ENCODE measurements around the gene SARS1. TPM values are rescaled to one million over a fixed set of nuclear protein-coding genes. Genes with fewer than 3 reads are reported as not detected.

The SARS1 gene
- total and polyA plus RNA-seq, 5 donors: 84.5 to 146 (median 134) TPM

- WGBS: 91% methylated on average over 69 of the region's 69 CpGs
- Histone ChIP-seq H3K4me1 (ENCODE audit: control insufficient read depth, insufficient read depth, low read length) (peaks cover 15% of the 10 kb centered on the region), H3K27ac (ENCODE audit: low read length) (no peak overlapping the region), H3K27me3 (ENCODE audit: control insufficient read depth, insufficient read depth) (no peaks in the 10 kb centered on the region), H3K9me3 (ENCODE audit: control insufficient read depth, low read length) (no peaks in the 10 kb centered on the region), H3K4me3 (ENCODE audit: low read length) (no peak overlapping the region)
- DNase-seq: peak in 2 of 3 donors; percentile 55 to 61
- no peak for ATAC-seq
- intact Hi-C loops (cut with DNase I): no loop called here
Observed at GRCh38 chr1:109258481-109259466, 45.1 kb downstream of the SARS1 start.

DNA sequence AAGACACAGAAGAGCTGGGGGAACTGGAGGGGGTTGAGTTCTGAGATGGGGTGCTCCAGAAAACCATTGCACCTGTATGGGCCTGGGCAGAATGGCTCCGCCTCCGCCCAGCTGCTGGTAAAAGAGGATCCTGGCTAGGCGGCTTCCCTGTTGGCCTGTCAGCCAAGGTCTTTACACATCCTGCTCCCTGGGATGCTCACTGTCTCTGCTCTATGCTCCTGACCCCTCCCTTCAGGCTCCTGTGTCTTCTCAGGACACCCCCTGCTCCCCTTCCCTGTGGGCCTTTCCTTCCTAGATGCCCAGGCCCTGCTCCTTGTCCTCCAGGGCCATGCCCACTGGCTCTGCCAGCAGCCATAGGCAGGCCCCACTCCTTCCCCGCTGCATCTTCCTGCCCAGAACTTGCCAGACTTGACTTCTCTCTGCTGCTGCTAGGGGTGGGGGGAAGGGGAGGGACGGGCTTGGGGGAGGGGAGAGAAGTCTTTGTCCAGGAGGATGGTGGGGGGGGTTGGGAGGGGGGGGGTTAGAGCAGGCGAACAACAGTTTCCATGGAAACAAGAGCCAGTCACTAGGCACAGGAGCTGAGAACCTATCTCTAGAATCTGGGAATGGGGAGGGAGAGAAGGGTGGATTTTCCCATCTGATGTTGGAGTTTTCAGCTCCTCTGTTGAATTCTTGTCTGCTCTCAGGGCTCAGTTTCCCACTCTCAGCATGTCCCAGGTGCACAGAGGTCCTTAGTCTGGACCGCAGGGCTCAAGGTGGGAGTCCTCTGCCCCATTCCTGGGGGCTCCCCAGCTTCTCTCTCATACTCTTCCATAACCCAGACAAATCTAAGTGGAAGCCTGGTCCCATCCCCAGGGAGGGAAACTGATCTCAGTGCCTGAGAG is 46.2 kb downstream of the SARS1 start:
- intact Hi-C loops (cut with DNase I): loop anchor here in 2 of 4 donors (5.0 kb wide), 2 partner anchors 137 to 272 kb away; partner anchors contain the start of gene SORT1 (in 1 of the 2)
- Histone ChIP-seq H3K9me3 (ENCODE audit: control insufficient read depth, low read length) (no peaks in the 10 kb centered on the region), H3K27me3 (ENCODE audit: control insufficient read depth, insufficient read depth) (no peaks in the 10 kb centered on the region), H3K4me1 (ENCODE audit: control insufficient read depth, insufficient read depth, low read length) (peaks cover 6% of the 10 kb centered on the region), H3K4me3 (ENCODE audit: low read length) (no peak overlapping the region), H3K27ac (ENCODE audit: low read length) (no peak overlapping the region)
- WGBS: 79% methylated on average over 7 of the region's 7 CpGs
- ATAC-seq (no peak), DNase-seq (no peak)

- 89% methylated on average over 16 of the region's 16 CpGs for WGBS
- H3K27ac ChIP-seq (ENCODE audit: low read length): no peak overlapping the region
- H3K4me3 ChIP-seq (ENCODE audit: low read length): no peak overlapping the region
- intact Hi-C loops (cut with DNase I): loop anchor here in 2 of 4 donors (5.0 kb wide), 2 partner anchors 136 to 271 kb away; partner anchors contain the start of gene SORT1 (in 1 of the 2)
- H3K9me3 ChIP-seq (ENCODE audit: control insufficient read depth, low read length): no peaks in the 10 kb centered on the region
- ATAC-seq: no peak
- H3K27me3 ChIP-seq (ENCODE audit: control insufficient read depth, insufficient read depth): no peaks in the 10 kb centered on the region
- peak in 1 of 3 donors; percentile 18 for DNase-seq
- no peaks in the 10 kb centered on the region for H3K4me1 ChIP-seq (ENCODE audit: control insufficient read depth, insufficient read depth, low read length)
Observed at GRCh38 chr1:109261006-109261405, 47.3 kb downstream of the SARS1 start.

DNA sequence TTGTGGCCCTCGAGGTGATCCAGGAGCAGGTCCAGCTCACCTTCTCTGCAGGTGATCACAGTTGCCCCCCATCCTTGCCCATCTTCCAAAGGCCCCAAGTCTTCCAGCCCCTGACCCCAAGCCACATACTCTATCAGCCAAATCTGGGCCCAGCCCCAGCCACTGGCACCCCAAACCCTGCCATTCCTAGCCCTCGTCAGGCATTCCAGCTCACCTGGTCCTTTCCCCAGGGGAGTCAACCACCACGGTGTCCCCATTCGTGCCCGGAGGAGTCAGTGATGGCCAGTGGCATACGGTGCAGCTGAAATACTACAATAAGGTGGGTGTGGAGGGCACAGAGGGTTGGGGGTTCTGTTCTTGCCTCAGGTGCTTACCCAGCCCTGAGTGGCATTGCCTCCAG is 47.9 kb downstream of the SARS1 start:
- 86% methylated on average over 6 of the region's 6 CpGs for WGBS
- Histone ChIP-seq H3K9me3 (ENCODE audit: control insufficient read depth, low read length) (no peaks in the 10 kb centered on the region), H3K4me1 (ENCODE audit: control insufficient read depth, insufficient read depth, low read length) (no peaks in the 10 kb centered on the region), H3K27ac (ENCODE audit: low read length) (no peak overlapping the region), H3K27me3 (ENCODE audit: control insufficient read depth, insufficient read depth) (no peaks in the 10 kb centered on the region), H3K4me3 (ENCODE audit: low read length) (no peak overlapping the region)
- ATAC-seq (no peak), DNase-seq (peak in 1 of 3 donors; percentile 24)
- intact Hi-C loops (cut with DNase I): loop anchor here in 2 of 4 donors (5.0 kb wide), 2 partner anchors 136 to 271 kb away; partner anchors contain the start of gene SORT1 (in 1 of the 2)

DNA sequence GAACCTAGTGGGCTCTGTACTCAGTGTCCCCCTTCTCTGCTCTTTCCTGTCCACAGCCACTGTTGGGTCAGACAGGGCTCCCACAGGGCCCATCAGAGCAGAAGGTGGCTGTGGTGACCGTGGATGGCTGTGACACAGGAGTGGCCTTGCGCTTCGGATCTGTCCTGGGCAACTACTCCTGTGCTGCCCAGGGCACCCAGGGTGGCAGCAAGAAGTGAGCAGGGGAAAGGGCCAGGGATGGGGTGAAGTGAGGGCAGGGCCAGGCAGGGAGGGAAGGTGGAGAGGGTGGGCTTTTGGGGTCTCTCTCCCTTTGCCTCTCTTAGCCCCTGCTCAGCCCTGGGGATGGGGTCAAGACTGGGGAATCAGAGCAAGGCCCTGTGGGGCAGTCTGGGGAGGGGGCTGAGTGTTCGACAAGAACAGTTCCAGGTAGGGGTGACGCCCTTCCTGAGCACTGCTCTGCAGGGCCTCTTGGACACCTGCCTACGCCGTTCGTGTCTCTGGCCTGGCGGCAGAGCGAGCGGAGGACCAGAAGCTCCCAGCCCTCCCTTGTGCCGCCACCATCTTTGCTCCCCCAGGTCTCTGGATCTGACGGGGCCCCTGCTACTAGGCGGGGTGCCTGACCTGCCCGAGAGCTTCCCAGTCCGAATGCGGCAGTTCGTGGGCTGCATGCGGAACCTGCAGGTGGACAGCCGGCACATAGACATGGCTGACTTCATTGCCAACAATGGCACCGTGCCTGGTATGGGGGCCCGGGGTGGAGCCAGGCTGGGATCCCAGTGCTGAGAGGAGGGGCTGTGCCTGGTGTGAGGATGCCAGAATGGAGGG is 48.7 kb downstream of the SARS1 start:
- intact Hi-C loops (cut with DNase I): loop anchor here in 3 of 4 donors (1.0 to 5.0 kb wide), 3 partner anchors 135 to 270 kb away; partner anchors contain the start of gene SORT1 (in 1 of the 3)
- no peaks in the 10 kb centered on the region for H3K27me3 ChIP-seq (ENCODE audit: control insufficient read depth, insufficient read depth)
- H3K4me1 ChIP-seq (ENCODE audit: control insufficient read depth, insufficient read depth, low read length): no peaks in the 10 kb centered on the region
- H3K9me3 ChIP-seq (ENCODE audit: control insufficient read depth, low read length): no peaks in the 10 kb centered on the region
- 84% methylated on average over 22 of the region's 22 CpGs for WGBS
- H3K4me3 ChIP-seq (ENCODE audit: low read length): no peak overlapping the region
- H3K27ac ChIP-seq (ENCODE audit: low read length): no peak overlapping the region
- no peak for ATAC-seq
- peak in 1 of 3 donors; percentile 24 for DNase-seq

GRCh38 chr1:109263234-109263596 is 49.5 kb downstream of the SARS1 start:
- Histone ChIP-seq H3K27ac (ENCODE audit: low read length) (no peak overlapping the region), H3K4me3 (ENCODE audit: low read length) (no peak overlapping the region), H3K4me1 (ENCODE audit: control insufficient read depth, insufficient read depth, low read length) (no peaks in the 10 kb centered on the region), H3K27me3 (ENCODE audit: control insufficient read depth, insufficient read depth) (no peaks in the 10 kb centered on the region), H3K9me3 (ENCODE audit: control insufficient read depth, low read length) (no peaks in the 10 kb centered on the region)
- ATAC-seq (peak; percentile 4 to 18), DNase-seq (no peak)
- intact Hi-C loops (cut with DNase I): loop anchor here in 3 of 4 donors (1.0 to 5.0 kb wide), 3 partner anchors 134 to 269 kb away; partner anchors contain the start of gene SORT1 (in 1 of the 3)
- WGBS: 64% methylated on average over 12 of the region's 12 CpGs

DNA sequence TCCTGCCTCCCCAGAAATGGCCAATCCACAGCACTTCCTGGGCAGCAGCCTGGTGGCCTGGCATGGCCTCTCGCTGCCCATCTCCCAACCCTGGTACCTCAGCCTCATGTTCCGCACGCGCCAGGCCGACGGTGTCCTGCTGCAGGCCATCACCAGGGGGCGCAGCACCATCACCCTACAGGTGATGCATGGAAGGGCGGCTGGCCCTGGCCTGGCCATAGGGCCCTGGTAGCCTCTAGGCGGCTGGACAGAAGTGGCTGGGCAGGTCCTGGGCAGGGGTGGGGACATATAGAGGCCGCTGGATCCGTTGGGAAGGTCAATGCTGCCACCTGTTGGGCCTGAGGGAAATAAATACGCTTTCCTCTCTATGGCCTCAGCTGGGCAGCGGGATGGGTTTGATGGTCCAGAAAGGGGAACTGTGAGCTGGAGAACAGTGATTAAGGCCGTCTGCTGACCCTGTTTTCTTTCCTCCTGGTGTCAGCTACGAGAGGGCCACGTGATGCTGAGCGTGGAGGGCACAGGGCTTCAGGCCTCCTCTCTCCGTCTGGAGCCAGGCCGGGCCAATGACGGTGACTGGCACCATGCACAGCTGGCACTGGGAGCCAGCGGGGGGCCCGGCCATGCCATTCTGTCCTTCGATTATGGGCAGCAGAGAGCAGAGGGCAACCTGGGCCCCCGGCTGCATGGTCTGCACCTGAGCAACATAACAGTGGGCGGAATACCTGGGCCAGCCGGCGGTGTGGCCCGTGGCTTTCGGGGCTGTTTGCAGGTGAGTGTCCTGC is 50.1 kb downstream of the SARS1 start:
- intact Hi-C loops (cut with DNase I): loop anchor here in 3 of 4 donors (1.0 to 5.0 kb wide), 3 partner anchors 134 to 269 kb away; partner anchors contain the start of gene SORT1 (in 1 of the 3)
- H3K27ac ChIP-seq (ENCODE audit: low read length): no peak overlapping the region
- no peaks in the 10 kb centered on the region for H3K27me3 ChIP-seq (ENCODE audit: control insufficient read depth, insufficient read depth)
- ATAC-seq (peak; percentile 86 to 92), DNase-seq (peak; percentile 81 to 94 (median 93))
- no peaks in the 10 kb centered on the region for H3K9me3 ChIP-seq (ENCODE audit: control insufficient read depth, low read length)
- H3K4me3 ChIP-seq (ENCODE audit: low read length): no peak overlapping the region
- 49% methylated on average over 29 of the region's 29 CpGs for WGBS
- no peaks in the 10 kb centered on the region for H3K4me1 ChIP-seq (ENCODE audit: control insufficient read depth, insufficient read depth, low read length)

DNA sequence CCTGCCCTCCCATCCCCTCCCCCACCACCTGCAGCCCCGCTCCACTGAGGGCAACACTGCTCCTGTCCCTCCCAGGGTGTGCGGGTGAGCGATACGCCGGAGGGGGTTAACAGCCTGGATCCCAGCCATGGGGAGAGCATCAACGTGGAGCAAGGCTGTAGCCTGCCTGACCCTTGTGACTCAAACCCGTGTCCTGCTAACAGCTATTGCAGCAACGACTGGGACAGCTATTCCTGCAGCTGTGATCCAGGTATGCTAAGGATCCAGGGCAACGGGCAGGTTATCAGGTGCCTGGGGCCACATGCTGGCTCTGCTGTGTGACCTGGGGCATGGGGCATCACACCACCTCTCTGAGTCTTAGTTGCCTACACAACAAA is 50.6 kb downstream of the SARS1 start:
- 71% methylated on average over 9 of the region's 9 CpGs for WGBS
- intact Hi-C loops (cut with DNase I): loop anchor here in 2 of 4 donors (5.0 kb wide), 2 partner anchors 133 to 268 kb away; partner anchors contain the start of gene SORT1 (in 1 of the 2)
- H3K4me3 ChIP-seq (ENCODE audit: low read length): no peak overlapping the region
- H3K4me1 ChIP-seq (ENCODE audit: control insufficient read depth, insufficient read depth, low read length): no peaks in the 10 kb centered on the region
- H3K9me3 ChIP-seq (ENCODE audit: control insufficient read depth, low read length): no peaks in the 10 kb centered on the region
- DNase-seq: peak in 1 of 3 donors; percentile 18
- no peak for ATAC-seq
- no peaks in the 10 kb centered on the region for H3K27me3 ChIP-seq (ENCODE audit: control insufficient read depth, insufficient read depth)
- H3K27ac ChIP-seq (ENCODE audit: low read length): no peak overlapping the region

- intact Hi-C loops (cut with DNase I): no loop called here
- 90% methylated on average over 4 of the region's 4 CpGs for WGBS
- Histone ChIP-seq H3K27me3 (ENCODE audit: control insufficient read depth, insufficient read depth) (no peaks in the 10 kb centered on the region), H3K4me3 (ENCODE audit: low read length) (no peak overlapping the region), H3K27ac (ENCODE audit: low read length) (no peak overlapping the region), H3K4me1 (ENCODE audit: control insufficient read depth, insufficient read depth, low read length) (no peaks in the 10 kb centered on the region), H3K9me3 (ENCODE audit: control insufficient read depth, low read length) (no peaks in the 10 kb centered on the region)
- ATAC-seq (no peak), DNase-seq (peak in 1 of 3 donors; percentile 18)
Observed at GRCh38 chr1:109265016-109265415, 51.3 kb downstream of the SARS1 start.

Measured in right cardiac atrium (tissue), 5 donors.